AG04449 (cell line): ENCODE results near the gene ABO.
"Not testable (repeated sequence)": the region's sequence is repeated elsewhere in the genome, so short reads cannot be mapped to it uniquely, and the experiment has no call there.

ENCODE experiments used
- CTCF ChIA-PET: fragments of 350-600 bp; formaldehyde crosslinking; extraction: SDS; loops from one replicate; lab custom pipeline; 2021; ENCODE audit warnings: antibody characterized with exemption; lab: Yijun Ruan, JAX
- POLR2A ChIA-PET: fragments of 400-600, 350-600 bp; formaldehyde crosslinking; extraction: SDS; loops from one replicate; lab custom pipeline; 2020; ENCODE audit warnings: antibody characterized with exemption, inconsistent platforms; lab: Yijun Ruan, JAX
- DNase-seq: peaks from one replicate; pipeline ENCODE4 v3.0.0-alpha.2; 2010; ENCODE audit warnings: low read depth, low spot score
- H3K4me3 ChIP-seq: 2 replicates; pipeline ENCODE4 v1.5.1; 2011; ENCODE audit warnings: low read depth, mild to moderate bottlenecking, control low read depth, low read length
- TF ChIP-seq, protein P1 (sequence below): IDR thresholded peaks from one replicate; pipeline ENCODE4 v1.5.1; 2011; ENCODE audit warnings: mild to moderate bottlenecking, moderate library complexity, low read length, control low read depth, inconsistent platforms; ENCODE audit not compliant: insufficient read depth; ENCODE audit errors: missing control alignments

The ABO gene

GRCh38 chr9:133304158-133304470 lies 29.1 kb upstream of the ABO start:
- no peak for DNase-seq
- TF ChIP-seq, protein P1, sequence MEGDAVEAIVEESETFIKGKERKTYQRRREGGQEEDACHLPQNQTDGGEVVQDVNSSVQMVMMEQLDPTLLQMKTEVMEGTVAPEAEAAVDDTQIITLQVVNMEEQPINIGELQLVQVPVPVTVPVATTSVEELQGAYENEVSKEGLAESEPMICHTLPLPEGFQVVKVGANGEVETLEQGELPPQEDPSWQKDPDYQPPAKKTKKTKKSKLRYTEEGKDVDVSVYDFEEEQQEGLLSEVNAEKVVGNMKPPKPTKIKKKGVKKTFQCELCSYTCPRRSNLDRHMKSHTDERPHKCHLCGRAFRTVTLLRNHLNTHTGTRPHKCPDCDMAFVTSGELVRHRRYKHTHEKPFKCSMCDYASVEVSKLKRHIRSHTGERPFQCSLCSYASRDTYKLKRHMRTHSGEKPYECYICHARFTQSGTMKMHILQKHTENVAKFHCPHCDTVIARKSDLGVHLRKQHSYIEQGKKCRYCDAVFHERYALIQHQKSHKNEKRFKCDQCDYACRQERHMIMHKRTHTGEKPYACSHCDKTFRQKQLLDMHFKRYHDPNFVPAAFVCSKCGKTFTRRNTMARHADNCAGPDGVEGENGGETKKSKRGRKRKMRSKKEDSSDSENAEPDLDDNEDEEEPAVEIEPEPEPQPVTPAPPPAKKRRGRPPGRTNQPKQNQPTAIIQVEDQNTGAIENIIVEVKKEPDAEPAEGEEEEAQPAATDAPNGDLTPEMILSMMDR: no peak
- ChIA-PET POLR2A (no interaction called here), CTCF (no interaction called here)
- no peak overlapping the region for H3K4me3 ChIP-seq

- CTCF ChIA-PET: no interaction called here
- POLR2A ChIA-PET: no interaction called here
- TF ChIP-seq, protein P1: no peak
- no peak overlapping the region for H3K4me3 ChIP-seq
- no peak for DNase-seq
Measured at GRCh38 chr9:133303266-133304157, 28.5 kb upstream of the ABO start.

DNA sequence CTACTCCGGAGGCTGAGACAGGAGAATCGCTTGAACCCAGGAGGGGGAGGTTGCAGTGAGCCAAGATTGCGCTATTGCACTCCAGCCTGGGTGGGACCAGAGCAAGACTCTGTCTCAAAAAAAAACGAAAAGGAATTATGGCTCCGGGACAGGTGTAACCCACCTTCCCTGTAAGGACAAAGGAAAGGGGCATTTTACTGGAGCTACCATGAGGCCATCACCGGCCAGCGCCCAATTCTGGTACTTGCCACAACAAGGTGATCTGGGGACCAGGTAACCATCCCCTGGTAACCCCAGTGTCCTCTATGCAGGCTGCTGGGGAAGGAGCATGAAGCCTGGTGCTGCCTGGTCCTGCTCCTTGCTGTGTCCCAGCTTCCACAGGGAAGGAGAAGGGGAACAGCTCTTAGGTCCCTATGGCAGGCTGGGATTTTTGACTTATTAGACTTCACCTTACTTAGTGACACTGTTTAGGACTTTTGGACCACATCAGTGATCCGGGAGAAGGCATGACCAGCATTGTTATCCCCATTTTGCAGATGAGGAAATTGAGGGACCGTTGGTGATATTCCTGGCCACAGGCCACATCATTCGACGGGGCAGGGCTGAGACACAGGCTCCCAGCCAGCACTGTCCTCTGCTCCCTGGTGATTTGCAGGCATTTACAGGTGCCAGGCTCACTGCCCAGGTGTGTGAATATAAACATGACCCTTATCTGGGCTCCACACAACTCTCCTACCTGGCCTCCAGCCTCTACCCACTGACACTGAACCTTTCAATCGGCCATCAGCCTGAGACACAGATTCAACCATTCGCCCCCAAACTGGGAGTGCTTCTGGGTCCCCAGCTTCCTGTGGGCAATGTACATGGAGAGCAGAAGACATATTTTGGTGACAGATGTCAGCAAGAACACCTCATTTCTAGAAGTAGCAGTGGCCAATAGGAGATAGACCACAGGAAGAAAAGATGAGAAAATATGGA lies 26.5 kb upstream of the ABO start:
- TF ChIP-seq, protein P1: no peak
- ChIA-PET POLR2A (no interaction called here), CTCF (no interaction called here)
- H3K4me3 ChIP-seq: no peak overlapping the region
- DNase-seq: no peak

GRCh38 chr9:133299996-133300395 lies 25.0 kb upstream of the ABO start:
- DNase-seq, H3K4me3 ChIP-seq, CTCF ChIA-PET, POLR2A ChIA-PET: not testable (repeated sequence)

- no peak for DNase-seq
- POLR2A ChIA-PET: no interaction called here
- CTCF ChIA-PET: no interaction called here
- H3K4me3 ChIP-seq: no peak overlapping the region
- TF ChIP-seq, protein P1: no peak
Measured at GRCh38 chr9:133294257-133294656, 19.3 kb upstream of the ABO start.

GRCh38 chr9:133290751-133291302 lies 15.8 kb upstream of the ABO start:
- TF ChIP-seq, protein P1: no peak
- H3K4me3 ChIP-seq: no peak overlapping the region
- POLR2A ChIA-PET: no interaction called here
- no peak for DNase-seq
- CTCF ChIA-PET: interaction anchor here (1.1 kb wide), 1 partner anchor 12 kb away, joined by 3 read pairs; no protein-coding TSS in a partner anchor
